Neural crest cell (in vitro differentiated cells): ENCODE data around the gene FEN1. TPM values are rescaled to one million over a fixed set of nuclear protein-coding genes. Genes with fewer than 3 reads are reported as not detected.

ENCODE experiments used
- DNase-seq: peaks from one replicate; pipeline ENCODE4 v3.0.0; 2021; ENCODE audit warnings: low read depth, mixed read lengths, low spot score
- H3K27ac Mint-ChIP-seq: one replicate; pipeline ENCODE4 v1.8.0; 2021; ENCODE audit warnings: mild to moderate bottlenecking, mixed read lengths; ENCODE audit not compliant: unreplicated experiment
- H3K27me3 Mint-ChIP-seq: 2 replicates; pipeline ENCODE4 v1.8.0; 2021; ENCODE audit warnings: low read depth, mild to moderate bottlenecking, mixed read lengths
- H3K36me3 Mint-ChIP-seq: 2 replicates; pipeline ENCODE4 v1.8.0; 2021; ENCODE audit warnings: low read depth, mild to moderate bottlenecking, mixed read lengths
- H3K4me1 Mint-ChIP-seq: 2 replicates; pipeline ENCODE4 v1.8.0; 2021; ENCODE audit warnings: mixed read lengths
- H3K4me3 Mint-ChIP-seq: one replicate; pipeline ENCODE4 v1.8.0; 2021; ENCODE audit warnings: mild to moderate bottlenecking, mixed read lengths
- H3K9me3 Mint-ChIP-seq: 2 replicates; pipeline ENCODE4 v1.8.0; 2021; ENCODE audit warnings: mixed read lengths
- CTCF ChIP-seq: fragments of 200-600 bp; sonication (generic); conservative IDR thresholded peaks from 2 replicates; pipeline ENCODE4 v1.5.0; 2021; ENCODE audit warnings: antibody characterized with exemption, mild to moderate bottlenecking
- total RNA-seq: library from RNA; stranded (reverse); gene quantifications from 2 replicates; pipeline ENCODE4 v1.2.1, GENCODE V29; 2021

Gene FEN1
- total RNA-seq, 1 donor from 2014 or later: 99.6 TPM

- H3K27me3 Mint-ChIP-seq: no peaks in the 10 kb centered on the region
- peaks cover 52% of the 10 kb centered on the region for H3K36me3 Mint-ChIP-seq
- H3K9me3 Mint-ChIP-seq: peaks cover 9% of the 10 kb centered on the region
- H3K4me3 Mint-ChIP-seq: peak overlapping the region; percentile 61
- H3K4me1 Mint-ChIP-seq: peaks cover 13% of the 10 kb centered on the region
- no peak for DNase-seq
- TF ChIP-seq CTCF: no peak
- H3K27ac Mint-ChIP-seq: no peak overlapping the region
These were observed 19.1 kb downstream of the FEN1 start for GRCh38 chr11:61811831-61812230.

GRCh38 chr11:61812736-61813411, 20.2 kb downstream of the FEN1 start:
- TF ChIP-seq CTCF: no peak
- peaks cover 44% of the 10 kb centered on the region for H3K36me3 Mint-ChIP-seq

GRCh38 chr11:61814247-61814957, 21.7 kb downstream of the FEN1 start:
- Mint-ChIP-seq H3K36me3 (peaks cover 38% of the 10 kb centered on the region), H3K27me3 (no peaks in the 10 kb centered on the region)
- no peak for DNase-seq

More at GRCh38 chr11:61812736-61813411, 20.2 kb downstream of the FEN1 start:
- no peak for DNase-seq
- Mint-ChIP-seq H3K4me1 (peaks cover 20% of the 10 kb centered on the region), H3K9me3 (peaks cover 9% of the 10 kb centered on the region), H3K4me3 (peak overlapping the region; percentile 61), H3K27ac (peak overlapping the region; percentile 50), H3K27me3 (no peaks in the 10 kb centered on the region)

GRCh38 chr11:61814958-61815789, 22.5 kb downstream of the FEN1 start:
- Mint-ChIP-seq H3K27ac (peak overlapping the region; percentile 100), H3K27me3 (no peaks in the 10 kb centered on the region), H3K36me3 (peaks cover 33% of the 10 kb centered on the region), H3K4me1 (peaks cover 26% of the 10 kb centered on the region), H3K4me3 (peak overlapping the region; percentile 94), H3K9me3 (peaks cover 9% of the 10 kb centered on the region)
- no peak for TF ChIP-seq CTCF
- DNase-seq: peak; percentile 91

More at GRCh38 chr11:61814247-61814957, 21.7 kb downstream of the FEN1 start:
- H3K4me3 Mint-ChIP-seq: peak overlapping the region; percentile 94
- H3K9me3 Mint-ChIP-seq: peaks cover 9% of the 10 kb centered on the region
- H3K27ac Mint-ChIP-seq: peak overlapping the region; percentile 100
- no peak for TF ChIP-seq CTCF
- H3K4me1 Mint-ChIP-seq: peaks cover 26% of the 10 kb centered on the region
